HG03097 (cell line): ENCODE results near the gene ELOVL1.
"Not testable (repeated sequence)": the region's sequence is repeated elsewhere in the genome, so short reads cannot be mapped to it uniquely, and the experiment has no call there.

Experiments used
- ATAC-seq: cut with Tn5 transposase; IDR thresholded peaks from one replicate; pipeline ENCODE4 v1.9.1; 2021; ENCODE audit not compliant: unreplicated experiment, low FRiP score

The ELOVL1 gene

DNA sequence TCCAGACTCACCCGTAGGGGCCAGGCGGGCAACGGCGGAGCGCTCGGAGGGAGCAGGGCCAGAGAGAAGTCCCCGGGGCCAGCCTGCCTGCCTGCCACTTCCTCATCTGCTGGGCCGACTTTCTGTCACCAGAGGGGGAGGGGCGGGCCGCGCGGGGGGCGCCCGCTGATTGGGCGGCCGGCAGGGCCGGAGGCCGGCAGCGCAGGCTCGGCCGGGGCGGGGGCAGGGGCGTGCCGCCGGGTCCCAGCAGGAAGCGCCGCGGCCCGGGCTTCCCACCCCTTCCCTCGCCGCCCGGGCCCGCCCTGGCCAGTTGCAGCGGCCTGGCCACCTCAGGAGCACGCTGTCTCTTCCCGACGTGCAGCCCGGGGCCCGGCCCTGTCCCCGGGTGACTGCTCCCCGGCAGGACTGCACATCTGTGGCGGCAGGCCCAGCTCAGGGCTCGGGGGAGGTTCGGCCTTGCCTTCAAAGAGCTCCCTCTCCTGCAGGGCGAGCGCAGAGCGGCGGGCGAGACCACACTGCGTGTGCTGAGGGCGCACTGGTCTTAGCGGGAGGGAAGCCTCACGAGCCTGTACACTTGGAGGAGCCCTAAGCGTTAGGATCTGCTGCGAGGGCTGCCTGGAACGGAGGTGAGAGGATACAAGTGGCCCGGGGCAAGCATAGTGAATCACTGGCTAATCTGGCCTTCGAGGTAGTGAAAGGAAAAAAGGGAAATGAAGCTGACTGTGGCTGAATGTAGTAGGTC, at the start of gene ELOVL1:
TSS of gene ELOVL1 (minus strand) at position 108 of the 742 bp plus-strand sequence. CDS start 2,402 bp downstream, outside the sequence.
- ATAC-seq, result peak; percentile 68

DNA sequence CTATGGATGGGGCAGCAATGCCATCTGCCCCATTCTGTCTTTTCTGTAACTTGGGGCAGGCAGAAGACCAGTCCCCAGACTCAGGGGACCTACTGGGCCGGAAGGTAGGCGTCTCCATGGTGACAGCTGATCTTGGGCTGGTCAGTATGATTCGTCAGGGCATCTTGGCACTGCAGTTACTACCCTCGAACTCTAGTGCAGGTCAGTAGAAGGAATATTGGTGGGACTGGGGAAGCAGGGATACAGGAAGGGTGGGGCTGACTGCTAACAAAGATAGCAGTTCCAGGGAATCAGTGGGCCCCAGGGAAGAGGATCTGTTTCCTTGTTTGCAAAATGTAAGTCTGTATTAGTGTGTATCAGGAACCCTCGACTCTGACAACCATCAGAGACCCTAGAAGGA, 48.1 kb upstream of the ELOVL1 start:
- no peak for ATAC-seq

DNA sequence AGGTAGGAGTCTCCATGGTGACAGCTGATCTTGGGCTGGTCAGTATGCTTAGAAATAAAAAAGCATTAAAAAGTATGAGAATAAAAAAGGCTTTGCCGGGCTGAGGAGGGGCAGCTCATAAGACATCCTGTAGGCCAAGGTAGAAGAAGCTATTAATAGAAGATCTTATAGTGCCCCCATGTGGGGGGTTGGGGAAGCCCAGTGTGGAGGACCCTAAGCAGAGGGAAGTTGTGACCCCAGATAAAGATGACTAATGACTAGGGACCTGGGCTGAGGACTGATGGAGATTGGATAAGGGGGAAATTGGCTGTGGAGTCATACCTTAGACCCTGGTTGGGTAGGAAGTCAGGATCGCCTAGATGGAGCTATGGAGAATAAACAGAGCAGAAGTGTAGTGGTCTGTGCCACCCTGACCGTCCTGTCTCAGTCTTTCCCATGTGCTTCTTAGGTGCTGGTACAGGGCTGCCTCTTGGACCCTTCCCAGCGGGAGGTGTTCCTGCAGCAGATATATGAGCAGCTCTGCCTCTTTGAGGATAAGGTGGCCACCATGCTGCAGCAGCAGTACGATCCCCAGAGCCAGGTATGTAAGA, 46.9 kb upstream of the ELOVL1 start:
- no peak for ATAC-seq

DNA sequence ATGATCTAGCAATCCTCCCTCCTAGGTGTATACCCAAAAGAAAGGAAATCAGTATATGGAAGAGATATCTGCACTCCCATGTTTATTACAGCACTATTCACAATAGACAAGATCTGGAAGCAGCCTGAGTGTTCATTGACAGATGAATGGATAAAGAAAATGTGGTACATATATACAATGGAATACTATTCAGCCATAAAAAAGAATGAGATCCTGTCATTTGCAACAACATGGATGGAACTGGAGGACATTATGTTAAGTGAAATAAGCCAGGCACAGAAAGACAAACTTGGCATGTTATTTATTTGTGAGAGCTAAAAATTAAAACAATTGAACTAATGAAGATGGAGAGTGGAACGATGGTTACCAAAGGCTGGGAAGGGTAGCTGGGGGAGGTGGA, 45.6 kb upstream of the ELOVL1 start:
- ATAC-seq, result not testable (repeated sequence)

DNA sequence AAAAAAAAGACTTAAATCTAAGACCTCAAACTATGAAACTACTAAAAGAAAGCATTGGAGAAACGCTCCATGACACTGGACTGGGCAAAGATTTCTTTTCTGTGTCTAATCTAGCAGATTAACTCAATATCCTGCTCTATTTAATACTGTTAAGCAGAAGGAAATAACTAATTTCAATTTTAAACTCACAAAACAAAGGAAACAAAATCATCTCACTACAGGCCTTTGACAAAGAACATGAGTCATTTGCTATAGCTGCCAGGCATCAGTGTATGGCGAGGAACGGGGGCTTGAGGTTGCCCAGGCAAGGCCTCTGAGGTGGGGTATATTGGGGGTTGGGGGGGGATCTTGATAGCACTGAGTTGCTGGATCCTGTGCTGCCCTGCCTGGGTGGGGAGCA, 42.8 kb upstream of the ELOVL1 start:
- no peak for ATAC-seq

DNA sequence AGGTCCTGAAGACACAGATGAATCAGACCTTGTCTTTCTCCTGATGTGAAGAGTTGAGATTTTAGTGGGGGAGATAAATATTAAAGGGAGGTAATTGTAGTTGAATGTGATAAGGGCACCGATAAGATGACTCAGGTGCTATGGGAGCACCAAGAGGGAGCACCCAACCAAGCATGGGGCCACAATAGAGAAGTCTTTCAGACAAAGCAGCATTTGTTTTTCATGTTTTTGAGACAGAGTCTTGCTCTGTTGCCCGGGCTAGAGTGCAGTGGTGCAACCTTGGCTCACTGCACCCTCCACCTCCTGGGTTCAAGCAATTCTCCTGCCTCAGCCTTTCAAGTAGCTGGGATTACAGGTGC, 38.0 kb upstream of the ELOVL1 start:
- ATAC-seq, result no peak

DNA sequence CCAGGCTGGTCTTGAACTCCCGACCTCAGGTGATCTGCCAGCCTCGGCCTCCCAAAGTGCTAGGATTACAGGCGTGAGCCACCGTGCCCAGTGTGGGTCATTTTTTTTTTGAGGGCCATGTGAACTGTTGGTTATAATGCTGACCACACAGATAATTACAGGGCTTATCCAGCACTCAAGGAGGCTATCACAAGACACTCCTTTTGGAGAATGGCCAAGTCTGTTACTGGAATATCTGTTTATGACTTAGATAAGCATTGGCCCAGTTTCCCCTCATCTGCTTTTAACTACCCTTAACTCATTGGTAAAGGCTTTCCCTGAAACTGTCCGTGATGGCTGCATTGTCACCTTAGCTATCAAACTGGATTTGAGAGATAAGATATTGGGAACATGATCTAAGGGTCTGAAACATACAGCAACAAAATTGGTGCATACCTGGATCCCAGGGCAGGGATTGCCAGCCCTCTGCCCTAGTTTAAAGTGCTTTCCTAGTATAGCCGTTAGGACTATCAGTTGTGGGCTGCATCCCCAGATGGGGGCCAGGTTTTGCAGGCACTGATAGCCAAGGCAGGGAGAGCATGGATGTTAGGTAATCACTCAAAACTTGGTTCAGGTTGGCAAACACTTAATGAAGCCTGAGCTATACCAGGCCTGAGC, 37.5 kb upstream of the ELOVL1 start:
- no peak for ATAC-seq

DNA sequence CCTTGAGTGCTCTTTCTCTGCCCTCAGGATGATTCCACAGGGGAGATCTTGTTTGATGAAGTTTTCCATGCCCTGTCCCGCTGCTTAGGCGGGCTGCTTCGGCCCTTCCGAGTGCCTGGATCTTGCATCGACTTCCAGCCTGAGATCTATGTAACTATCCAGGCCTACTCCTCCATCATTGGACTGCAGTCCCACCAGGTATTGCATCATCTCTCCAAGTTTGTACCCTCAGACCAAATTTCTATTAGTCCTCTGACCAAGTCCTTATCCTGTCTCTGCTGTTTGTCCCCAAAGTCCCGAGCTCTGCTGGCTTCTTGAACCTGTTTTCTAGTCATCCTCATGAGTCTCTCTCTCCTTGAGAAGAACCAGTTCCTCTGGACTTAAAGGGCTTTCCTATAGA, 36.5 kb upstream of the ELOVL1 start:
- no peak for ATAC-seq

DNA sequence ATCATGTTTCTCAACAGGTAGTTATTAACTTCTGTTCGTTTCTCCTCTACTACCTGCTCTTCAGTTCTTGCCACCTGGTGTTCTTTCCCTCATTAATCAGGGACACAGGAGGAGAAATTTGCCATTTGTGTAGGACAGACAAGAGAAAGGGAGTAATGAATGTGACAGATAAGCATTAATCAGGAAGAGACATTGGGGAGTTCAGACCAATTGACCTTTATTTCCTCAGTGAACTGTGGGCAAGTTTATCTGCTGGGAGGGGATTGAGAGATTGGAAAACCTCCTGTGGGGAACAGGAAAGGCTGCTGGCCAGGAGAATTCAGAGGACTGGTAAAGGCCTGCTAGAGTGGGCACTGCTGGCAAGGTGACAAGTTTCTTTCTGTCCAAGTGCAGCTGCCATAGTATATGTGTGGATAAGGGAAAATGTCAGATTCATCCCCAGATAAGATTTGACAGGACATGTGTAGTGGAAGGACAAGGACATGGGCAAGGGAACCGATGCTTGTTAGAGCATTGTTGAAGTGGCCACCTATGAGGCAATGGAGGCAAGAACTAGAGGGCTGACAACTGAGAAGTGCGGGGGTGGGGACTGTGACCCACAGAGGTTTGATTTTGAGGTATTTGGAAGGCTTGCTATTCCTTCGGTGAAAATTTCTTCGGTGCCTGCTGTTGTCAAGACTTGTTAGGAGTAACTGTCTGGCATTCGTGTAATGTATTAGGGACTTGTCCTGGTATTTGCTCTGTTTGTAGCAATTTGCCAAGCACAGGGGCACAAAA, 34.5 kb upstream of the ELOVL1 start:
- ATAC-seq, result no peak

DNA sequence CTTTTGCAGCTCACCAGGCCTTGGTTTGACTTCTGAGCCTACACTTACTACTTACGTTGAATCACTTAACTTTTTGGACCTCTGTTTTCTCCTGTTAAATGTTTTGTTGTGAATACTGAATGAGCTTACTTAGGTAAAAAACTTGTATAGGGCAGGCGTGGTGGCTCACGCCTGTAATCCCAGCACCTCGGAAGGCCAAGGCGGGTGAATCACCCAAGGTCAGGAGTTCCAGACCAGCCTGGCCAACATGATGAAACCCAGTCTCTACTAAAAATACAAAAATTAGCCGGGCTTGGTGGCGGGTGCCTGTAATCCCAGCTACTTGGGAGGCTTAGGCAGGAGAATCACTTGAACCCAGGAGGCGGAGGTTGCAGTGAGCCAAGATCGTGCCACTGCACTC, 32.6 kb upstream of the ELOVL1 start:
- ATAC-seq, result not testable (repeated sequence)

DNA sequence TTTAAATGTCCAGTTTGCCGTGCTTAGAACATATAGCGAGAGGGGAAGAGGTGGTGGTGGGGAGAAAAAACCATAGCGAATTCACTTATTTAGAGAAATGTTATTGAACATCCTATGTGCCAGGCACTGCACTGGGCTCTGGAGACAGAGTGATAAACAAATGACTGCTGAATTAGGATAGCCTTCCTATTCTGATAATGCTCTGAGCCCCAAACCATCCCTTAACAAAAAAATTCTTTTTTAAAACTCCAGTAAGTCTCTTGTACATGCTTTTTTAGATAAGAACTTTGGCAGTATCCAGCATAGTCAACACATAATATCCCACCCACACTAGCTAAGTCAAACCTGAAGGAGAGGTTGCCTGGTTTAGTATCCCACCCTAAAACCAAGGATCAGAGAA, 30.4 kb upstream of the ELOVL1 start:
- ATAC-seq, result no peak

DNA sequence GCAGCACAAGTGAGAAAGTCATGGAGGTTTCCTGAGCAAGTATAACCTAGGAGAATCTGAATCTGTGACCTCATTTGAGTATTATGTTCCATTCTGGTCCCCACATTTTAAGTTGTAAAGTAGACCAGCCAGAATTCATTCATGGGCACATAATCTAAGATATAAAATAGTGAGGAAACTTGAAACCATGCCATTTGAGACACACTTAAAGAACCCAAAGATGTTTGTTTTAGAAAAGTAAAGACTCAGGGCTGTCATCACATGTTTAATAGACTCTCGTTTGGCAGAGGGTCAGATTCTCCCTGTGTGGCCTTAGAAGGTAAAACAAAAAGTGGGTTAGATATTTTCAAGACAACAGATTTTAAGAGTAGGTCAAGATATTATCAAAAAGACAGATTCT, 28.2 kb upstream of the ELOVL1 start:
- no peak for ATAC-seq

DNA sequence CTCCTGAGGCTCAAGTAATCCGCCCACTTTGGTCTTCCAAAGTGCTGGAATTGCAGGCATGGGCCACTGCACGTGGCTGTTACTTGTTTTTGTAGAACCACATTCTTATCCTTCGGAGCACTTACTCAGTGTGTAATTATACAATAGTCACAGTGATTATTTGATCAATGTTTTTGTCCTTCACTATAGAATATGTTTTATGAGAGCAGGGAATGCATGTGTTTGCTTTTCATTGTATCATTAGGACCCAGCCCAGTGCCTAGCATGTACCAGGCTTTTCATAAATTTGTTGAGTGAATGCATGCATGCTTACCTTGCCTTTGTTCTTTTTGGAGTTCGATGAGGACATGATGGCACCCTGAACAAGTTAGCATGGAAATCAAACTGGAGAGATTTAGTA, 27.7 kb upstream of the ELOVL1 start:
- no peak for ATAC-seq

DNA sequence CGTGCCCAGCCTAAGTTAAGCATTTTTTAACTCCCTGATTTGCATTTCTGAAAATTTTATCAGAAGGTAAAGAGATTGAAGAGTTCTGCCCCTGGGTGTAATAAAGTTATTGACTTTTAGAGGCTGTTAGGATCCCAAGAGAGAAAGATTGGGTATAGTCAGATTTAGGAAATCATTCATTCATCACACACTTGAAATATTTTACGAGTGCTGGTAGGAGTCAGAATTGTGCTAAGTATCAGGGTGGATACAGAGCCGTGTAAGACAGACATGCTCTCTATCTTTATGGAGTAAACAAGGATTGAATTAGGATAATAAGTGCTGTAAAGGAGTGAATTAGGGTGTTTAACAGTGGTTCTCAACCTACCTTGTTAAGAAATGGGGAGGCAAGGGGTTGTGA, 24.9 kb upstream of the ELOVL1 start:
- ATAC-seq, result no peak

DNA sequence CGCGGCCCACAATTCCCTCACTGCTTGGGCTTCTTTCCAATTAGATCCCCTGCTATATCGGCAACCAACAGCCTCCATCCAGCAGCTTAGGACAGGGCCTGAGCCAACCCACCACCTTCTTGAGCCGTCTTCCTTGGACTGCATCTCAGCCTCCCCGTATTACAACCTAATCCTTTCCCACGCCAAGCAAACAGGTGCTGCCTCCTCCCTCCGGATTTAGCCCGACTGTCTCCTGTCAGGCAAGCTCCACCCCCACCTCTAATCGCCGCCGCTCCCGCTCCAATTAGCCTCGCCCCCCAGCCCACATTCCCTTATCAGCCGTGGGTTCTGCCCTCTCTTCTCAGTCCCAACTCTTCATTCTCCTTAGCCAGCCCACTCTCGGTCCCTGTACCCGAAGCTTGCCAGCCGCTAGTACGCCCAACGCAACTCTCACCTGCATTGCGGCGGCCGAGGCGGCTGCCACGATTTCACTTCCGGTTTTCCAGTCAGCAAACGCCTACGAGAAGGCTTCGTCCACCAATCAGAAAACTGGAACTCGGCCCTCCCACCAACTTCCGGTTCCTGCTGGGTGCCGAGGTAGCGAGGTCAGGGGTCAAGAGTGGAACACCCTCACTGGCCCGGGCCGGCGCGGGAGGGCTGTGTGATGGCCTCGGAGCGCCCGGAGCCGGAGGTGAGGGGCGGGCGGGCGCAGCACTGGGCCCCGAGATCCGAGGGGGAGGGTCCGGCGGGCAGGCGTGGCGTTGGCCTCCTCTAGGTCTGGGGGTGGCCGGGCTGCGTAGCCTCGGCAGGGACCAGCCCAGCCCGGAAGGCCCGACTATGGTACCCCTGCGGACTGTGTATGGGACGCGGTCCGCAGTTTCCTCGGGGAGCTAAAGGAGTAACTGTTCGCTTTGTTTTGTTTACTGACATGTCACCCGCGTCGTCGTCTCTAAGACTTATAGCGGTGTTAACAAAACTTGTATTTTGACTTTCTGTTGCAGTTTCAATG, 21.8 kb upstream of the ELOVL1 start, which contains the start of the genes MED8 and SZT2:
TSS of gene MED8 (minus strand) at position 475 of the 988 bp plus-strand sequence. CDS start at position 439, 36 bp downstream.
TSS of gene SZT2 (plus strand) at position 574 of the 988 bp plus-strand sequence. CDS start at position 644, 70 bp downstream.
- ATAC-seq, result peak; percentile 77

DNA sequence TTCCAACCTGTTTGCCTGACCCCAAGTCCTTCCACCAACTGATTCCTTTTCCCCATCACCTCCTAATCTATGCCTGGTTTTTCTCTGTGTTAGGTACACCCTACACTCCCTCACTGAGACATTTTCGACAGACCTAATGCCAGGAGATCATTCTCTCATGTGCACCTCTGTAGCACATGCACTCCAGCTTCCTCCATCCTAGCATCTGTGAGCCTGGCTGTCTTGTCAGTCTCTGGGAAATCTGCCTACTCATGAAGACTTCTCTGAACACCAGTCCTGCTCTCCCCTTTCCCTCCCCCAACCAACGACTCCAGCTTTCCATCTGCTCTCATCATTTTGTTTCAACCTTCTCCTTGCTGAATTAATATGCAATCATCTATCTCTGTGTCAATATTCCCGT, 20.8 kb upstream of the ELOVL1 start:
- ATAC-seq, result no peak

DNA sequence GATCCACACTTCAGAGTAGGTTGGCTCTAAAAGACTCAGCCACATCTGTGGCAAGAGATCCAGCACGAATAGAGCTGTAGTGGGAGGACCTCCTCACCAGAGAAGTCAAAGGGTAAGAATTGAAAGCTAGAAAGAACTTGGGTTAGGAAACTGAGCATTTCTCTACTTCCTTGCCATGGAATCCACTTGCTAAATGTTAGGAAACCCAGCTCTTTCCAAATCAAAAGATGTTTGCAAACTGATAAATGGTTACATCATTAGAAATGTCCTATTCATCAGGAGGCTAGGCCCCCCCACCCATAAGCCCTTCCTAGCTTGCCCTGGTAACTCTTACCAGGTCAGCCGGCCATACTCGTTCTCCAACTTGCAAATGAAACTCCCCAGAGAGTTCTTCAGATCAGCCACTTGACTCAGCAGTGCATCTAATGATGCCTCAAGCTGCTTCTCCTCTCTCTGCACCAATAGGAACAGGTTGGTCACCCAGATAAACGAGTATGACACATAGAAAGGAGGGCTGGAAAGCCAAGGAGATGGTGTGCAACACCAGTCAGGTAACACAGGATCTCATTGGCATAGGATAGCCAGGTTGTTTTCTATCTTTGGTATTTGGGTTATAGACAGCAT, 20.3 kb upstream of the ELOVL1 start:
- ATAC-seq, result no peak

DNA sequence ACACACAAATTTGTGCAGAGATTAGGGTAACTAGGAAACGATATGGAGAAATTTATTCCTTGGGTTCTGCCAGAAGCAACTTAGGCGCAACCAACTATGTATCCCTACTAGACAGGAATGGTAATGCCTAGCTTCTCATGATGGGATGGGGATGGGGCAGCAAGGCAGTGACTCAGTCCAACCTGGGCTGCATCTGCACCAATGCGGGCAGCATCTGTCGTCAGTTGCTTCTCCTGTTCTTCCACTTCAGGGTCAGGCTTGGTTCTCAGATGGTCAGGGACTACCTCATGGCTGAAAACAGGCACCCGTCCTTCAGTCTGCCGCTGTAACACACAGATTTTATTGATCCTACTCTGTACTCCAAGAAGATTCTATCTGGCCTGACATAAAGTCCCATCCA, 18.9 kb upstream of the ELOVL1 start:
- ATAC-seq, result no peak

DNA sequence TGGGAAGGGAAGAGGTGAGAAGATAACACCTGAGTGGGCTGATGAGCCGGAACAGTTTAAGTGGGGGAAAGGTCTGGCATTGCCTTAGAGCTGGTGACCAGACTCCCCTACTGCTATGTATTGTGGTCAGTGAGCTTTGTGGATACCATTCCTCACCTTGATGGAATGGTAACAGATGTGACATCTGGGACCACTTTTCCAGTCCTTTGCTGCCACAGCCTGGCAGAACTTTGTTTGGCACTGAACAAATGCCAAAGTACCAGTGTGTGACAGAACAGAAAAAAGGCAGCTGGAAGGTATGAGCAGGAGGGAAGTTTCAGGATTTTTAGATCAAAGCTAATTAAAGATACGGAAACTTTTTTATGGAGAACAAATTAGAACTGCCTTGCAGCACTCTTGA, 15.6 kb upstream of the ELOVL1 start:
- no peak for ATAC-seq
